ENCODE results near the gene PAPPA2.

Gene PAPPA2

DNA sequence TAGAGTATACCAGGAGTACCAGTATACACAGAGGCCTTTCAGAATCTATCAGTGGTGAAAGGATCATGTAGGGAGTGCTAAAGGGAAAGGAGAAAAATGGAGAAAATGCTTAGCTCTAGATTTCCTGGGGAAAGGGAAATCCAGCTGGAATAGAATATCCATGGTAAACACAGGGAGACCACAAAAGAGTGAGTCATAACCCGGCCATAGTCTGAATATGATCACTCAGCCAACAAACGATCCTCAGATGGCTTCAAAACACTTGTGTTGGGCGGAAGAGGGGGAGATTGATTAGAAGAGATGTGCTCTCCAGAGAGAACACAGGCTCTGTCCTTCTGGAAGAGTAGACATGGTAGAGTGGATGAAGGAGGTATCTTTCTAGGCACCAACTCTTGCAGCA is 180.6 kb downstream of the PAPPA2 start:
- TF ChIP-seq, protein P1, sequence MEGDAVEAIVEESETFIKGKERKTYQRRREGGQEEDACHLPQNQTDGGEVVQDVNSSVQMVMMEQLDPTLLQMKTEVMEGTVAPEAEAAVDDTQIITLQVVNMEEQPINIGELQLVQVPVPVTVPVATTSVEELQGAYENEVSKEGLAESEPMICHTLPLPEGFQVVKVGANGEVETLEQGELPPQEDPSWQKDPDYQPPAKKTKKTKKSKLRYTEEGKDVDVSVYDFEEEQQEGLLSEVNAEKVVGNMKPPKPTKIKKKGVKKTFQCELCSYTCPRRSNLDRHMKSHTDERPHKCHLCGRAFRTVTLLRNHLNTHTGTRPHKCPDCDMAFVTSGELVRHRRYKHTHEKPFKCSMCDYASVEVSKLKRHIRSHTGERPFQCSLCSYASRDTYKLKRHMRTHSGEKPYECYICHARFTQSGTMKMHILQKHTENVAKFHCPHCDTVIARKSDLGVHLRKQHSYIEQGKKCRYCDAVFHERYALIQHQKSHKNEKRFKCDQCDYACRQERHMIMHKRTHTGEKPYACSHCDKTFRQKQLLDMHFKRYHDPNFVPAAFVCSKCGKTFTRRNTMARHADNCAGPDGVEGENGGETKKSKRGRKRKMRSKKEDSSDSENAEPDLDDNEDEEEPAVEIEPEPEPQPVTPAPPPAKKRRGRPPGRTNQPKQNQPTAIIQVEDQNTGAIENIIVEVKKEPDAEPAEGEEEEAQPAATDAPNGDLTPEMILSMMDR (conservative IDR thresholded peaks at IDR 0.05; ENCODE audit: low read depth, low read length), result no peak
- no peak for DNase-seq (ENCODE audit: low read depth)
- H3K4me3 ChIP-seq (ENCODE audit: low read depth, low read length), result no peak overlapping the region

DNA sequence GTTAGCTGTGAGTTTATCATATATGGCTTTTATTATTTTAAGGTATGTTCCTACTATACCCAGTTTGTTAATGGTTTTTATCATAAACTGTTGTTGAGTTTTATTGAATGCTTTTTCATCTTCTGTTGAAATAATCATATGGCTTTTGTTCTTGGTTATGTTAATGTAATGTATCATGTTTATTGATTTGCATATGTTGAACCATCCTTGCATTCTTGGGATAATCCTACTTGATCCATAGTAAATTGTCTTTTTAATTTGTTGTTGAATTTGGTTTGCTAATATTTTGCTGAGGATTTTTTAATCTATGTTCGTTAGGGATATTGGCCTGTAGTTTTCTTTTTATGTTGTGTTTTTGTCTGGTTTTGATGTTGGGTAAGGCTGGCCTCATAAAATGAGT is 185.6 kb downstream of the PAPPA2 start:
- TF ChIP-seq, protein P1 (conservative IDR thresholded peaks at IDR 0.05; ENCODE audit: low read depth, low read length), result no peak
- peak; percentile 2 for DNase-seq (ENCODE audit: low read depth)

DNA sequence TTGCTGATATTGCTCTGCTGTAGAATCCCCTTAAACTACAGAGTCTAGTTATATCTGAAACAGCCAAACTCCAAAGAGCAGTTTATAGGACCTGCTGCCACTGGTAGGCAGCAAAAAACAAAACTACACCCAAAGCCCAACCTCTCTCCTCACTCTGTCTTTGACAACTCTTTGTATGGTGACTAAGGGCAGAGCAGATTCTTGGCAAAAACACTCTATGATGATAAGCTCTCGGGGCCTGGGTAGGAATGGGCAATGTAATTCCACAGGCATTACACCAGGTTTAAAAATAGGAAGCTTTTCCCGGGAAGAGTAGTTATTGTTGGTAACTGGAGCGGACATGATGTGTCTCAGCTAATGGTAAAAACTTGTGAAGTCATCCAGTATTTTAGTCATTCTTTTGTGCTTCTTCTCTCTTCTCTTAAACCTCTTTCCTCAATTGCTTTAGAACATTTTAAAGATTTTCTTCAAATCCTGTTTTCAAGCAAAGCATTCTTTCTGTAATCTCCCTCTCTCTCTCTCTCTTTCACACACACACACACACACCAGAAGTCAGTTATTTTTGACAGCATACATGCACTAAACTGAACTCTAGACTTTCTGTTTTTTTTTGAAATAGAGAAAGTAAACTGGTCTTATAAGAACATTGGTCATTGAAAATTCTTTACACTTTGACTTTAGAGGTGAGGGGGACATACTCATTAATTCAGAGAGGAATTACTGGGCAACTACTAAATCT is 193.5 kb downstream of the PAPPA2 start:
- TF ChIP-seq, protein P1 (conservative IDR thresholded peaks at IDR 0.05; ENCODE audit: low read depth, low read length), result no peak
- DNase-seq (ENCODE audit: low read depth), result peak; percentile 18
- H3K4me3 ChIP-seq (ENCODE audit: low read depth, low read length), result no peak overlapping the region

More for the DNA sequence above, 185.6 kb downstream of the PAPPA2 start:
- no peak overlapping the region for H3K4me3 ChIP-seq (ENCODE audit: low read depth, low read length)

DNA sequence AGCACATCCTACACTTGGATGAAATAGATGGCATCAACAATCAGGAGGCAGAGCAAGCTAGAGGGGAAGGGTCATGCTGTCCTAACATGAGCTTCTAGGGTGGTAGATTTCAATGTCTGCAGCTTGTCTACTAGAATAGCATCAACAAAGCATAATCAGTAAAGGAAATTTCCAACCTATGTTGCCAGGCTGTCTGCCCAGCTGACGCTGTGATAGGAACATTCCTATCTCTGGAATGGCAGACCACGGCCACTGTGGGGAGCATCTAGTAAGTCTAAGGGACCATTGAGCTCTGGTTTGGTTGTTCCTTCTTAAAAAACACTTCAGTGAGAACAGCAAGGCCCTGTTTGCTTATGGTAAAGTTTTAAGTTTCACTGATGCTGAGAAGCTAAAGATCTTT is 206.8 kb downstream of the PAPPA2 start:
- TF ChIP-seq, protein P1 (conservative IDR thresholded peaks at IDR 0.05; ENCODE audit: low read depth, low read length), result no peak
- no peak overlapping the region for H3K4me3 ChIP-seq (ENCODE audit: low read depth, low read length)
- no peak for DNase-seq (ENCODE audit: low read depth)

DNA sequence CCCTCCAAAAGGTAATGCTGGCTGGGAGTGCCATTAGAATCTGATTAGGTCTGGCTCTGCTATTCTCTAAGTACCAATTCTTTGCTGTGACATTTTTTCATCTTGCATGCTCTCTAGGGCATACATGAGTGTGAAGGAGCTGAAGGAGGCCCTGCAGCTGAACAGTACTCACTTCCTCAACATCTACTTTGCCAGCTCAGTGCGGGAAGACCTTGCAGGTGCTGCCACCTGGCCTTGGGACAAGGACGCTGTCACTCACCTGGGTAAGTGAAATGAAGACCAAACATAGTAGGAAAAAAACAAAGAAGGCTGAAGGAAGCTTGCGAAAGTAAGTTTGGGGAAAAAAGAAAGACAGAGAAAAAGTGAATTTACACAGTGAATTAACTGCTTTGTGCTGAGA is 207.9 kb downstream of the PAPPA2 start:
- no peak overlapping the region for H3K4me3 ChIP-seq (ENCODE audit: low read depth, low read length)
- no peak for DNase-seq (ENCODE audit: low read depth)
- TF ChIP-seq, protein P1 (conservative IDR thresholded peaks at IDR 0.05; ENCODE audit: low read depth, low read length), result no peak

DNA sequence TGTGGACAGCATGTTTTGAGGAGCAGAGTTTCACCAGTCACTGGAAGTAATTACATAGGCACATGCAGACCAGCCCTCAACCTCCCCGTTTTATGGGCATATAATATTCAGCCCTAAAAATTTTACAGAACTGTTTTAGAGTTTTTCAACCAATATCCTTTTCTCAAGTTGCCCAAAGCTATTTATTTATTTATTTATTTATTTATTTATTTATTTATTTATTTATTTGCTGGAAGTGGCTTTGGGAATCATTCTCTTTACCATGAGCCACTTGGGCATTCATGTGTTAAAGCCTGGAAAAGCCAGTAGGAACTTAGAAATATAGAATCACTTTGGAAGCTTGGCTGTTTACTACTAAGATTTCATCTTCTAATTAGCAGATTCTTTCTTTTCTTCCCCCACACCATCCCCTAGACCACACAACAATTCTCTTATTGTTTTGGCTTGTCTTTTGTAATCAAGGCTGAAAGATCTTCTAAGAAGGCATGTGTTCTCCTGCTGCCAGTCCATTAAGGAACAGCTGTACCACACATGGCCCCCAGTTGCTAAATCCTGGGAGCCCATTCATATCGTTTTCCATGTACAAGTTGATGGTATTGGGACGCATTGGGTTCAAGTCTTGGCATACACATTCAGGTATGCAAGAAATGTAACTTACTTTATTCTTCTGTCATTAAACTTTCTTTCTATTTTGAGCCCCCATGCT is 220.0 kb downstream of the PAPPA2 start:
- no peak overlapping the region for H3K4me3 ChIP-seq (ENCODE audit: low read depth, low read length)
- no peak for DNase-seq (ENCODE audit: low read depth)
- TF ChIP-seq, protein P1 (conservative IDR thresholded peaks at IDR 0.05; ENCODE audit: low read depth, low read length), result no peak
